HG03139 (cell line): ENCODE data around the gene SLC12A8.

Experiments used
- ATAC-seq: cut with Tn5 transposase; IDR thresholded peaks from one replicate; pipeline ENCODE4 v1.9.1; 2021; ENCODE audit not compliant: unreplicated experiment

Gene SLC12A8

GRCh38 chr3:125214738-125215137 lies 2.2 kb upstream of the SLC12A8 start:
- no peak for ATAC-seq

- ATAC-seq, result no peak
Measured at GRCh38 chr3:125213946-125214542, 1.5 kb upstream of the SLC12A8 start.

- no peak for ATAC-seq
Measured at GRCh38 chr3:125213364-125213755, 812 bp upstream of the SLC12A8 start.

GRCh38 chr3:125212091-125212508 lies 448 bp downstream of the SLC12A8 start:
- ATAC-seq, result no peak

- no peak for ATAC-seq
Measured at GRCh38 chr3:125211523-125212090, 941 bp downstream of the SLC12A8 start.

GRCh38 chr3:125207949-125208568 lies 4.5 kb downstream of the SLC12A8 start:
- no peak for ATAC-seq

GRCh38 chr3:125207507-125207906 lies 5.0 kb downstream of the SLC12A8 start:
- ATAC-seq, result no peak

- ATAC-seq, result no peak
Measured at GRCh38 chr3:125206934-125207333, 5.6 kb downstream of the SLC12A8 start.

GRCh38 chr3:125203731-125204130 lies 8.8 kb downstream of the SLC12A8 start:
- ATAC-seq, result no peak

GRCh38 chr3:125202197-125202596 lies 10.4 kb downstream of the SLC12A8 start:
- no peak for ATAC-seq

- peak; percentile 68 for ATAC-seq
Measured at GRCh38 chr3:125200731-125201139, 11.8 kb downstream of the SLC12A8 start.

GRCh38 chr3:125194849-125195601 lies 17.5 kb downstream of the SLC12A8 start:
- ATAC-seq, result no peak

- ATAC-seq, result no peak
Measured at GRCh38 chr3:125194061-125194848, 18.3 kb downstream of the SLC12A8 start.

- ATAC-seq, result peak; percentile 50
Measured at GRCh38 chr3:125192190-125193035, 20.1 kb downstream of the SLC12A8 start.

GRCh38 chr3:125191730-125192129 lies 20.8 kb downstream of the SLC12A8 start:
- ATAC-seq, result no peak

- no peak for ATAC-seq
Measured at GRCh38 chr3:125191256-125191655, 21.3 kb downstream of the SLC12A8 start.

GRCh38 chr3:125190786-125191185 lies 21.8 kb downstream of the SLC12A8 start:
- ATAC-seq, result no peak

GRCh38 chr3:125189378-125190165 lies 23.0 kb downstream of the SLC12A8 start:
- ATAC-seq, result no peak

GRCh38 chr3:125188955-125189354 lies 23.6 kb downstream of the SLC12A8 start:
- ATAC-seq, result no peak

GRCh38 chr3:125187599-125187910 lies 25.0 kb downstream of the SLC12A8 start:
- ATAC-seq, result no peak
